Astrocyte of the cerebellum (primary cell): ENCODE data around the gene GOSR2.

ENCODE experiments used
- DNase-seq: peaks from one replicate; pipeline ENCODE4 v3.0.0-alpha.2; 2011; ENCODE audit warnings: low read depth
- H3K4me3 ChIP-seq: 2 replicates; pipeline ENCODE4 v1.5.1; 2011; ENCODE audit warnings: mild to moderate bottlenecking, low read depth, low read length, moderate library complexity
- CTCF ChIP-seq: IDR thresholded peaks from 2 replicates; pipeline ENCODE4 v1.5.1; 2012; ENCODE audit warnings: low read length, low read depth, moderate library complexity, mild to moderate bottlenecking; ENCODE audit errors: missing control alignments
- in situ Hi-C: cut with HindIII; loops from 2 replicates; pipeline ENCODE4 v1.10.0; 2017; ENCODE audit warnings: low sequenced_read_pairs

The GOSR2 gene

GRCh38 chr17:46922487-46922803 is 515 bp upstream of the GOSR2 start:
- TF ChIP-seq CTCF, result no peak
- in situ Hi-C loops, result no loop called here
- DNase-seq, result no peak
- peak overlapping the region; percentile 73 for H3K4me3 ChIP-seq

GRCh38 chr17:46925185-46925868 is 2.4 kb downstream of the GOSR2 start:
- in situ Hi-C loops, result no loop called here
- H3K4me3 ChIP-seq, result no peak overlapping the region
- TF ChIP-seq CTCF, result no peak
- DNase-seq, result no peak

GRCh38 chr17:46928467-46929261 is 5.7 kb downstream of the GOSR2 start:
- no peak overlapping the region for H3K4me3 ChIP-seq
- no peak for TF ChIP-seq CTCF
- in situ Hi-C loops, result no loop called here
- DNase-seq, result no peak

GRCh38 chr17:46929413-46929812 is 6.5 kb downstream of the GOSR2 start:
- no peak for DNase-seq
- in situ Hi-C loops, result no loop called here
- no peak for TF ChIP-seq CTCF

GRCh38 chr17:46930051-46930450 is 7.1 kb downstream of the GOSR2 start:
- no peak for DNase-seq
- TF ChIP-seq CTCF, result no peak
- no peak overlapping the region for H3K4me3 ChIP-seq
- in situ Hi-C loops, result no loop called here

More at GRCh38 chr17:46929413-46929812, 6.5 kb downstream of the GOSR2 start:
- H3K4me3 ChIP-seq, result no peak overlapping the region

- DNase-seq, result no peak
- in situ Hi-C loops, result no loop called here
- TF ChIP-seq CTCF, result no peak
- no peak overlapping the region for H3K4me3 ChIP-seq
Measured at GRCh38 chr17:46931596-46931995, 8.6 kb downstream of the GOSR2 start.
